Measurements from ENCODE around the gene FCGR1A. TPM values are rescaled to one million over a fixed set of nuclear protein-coding genes. Genes with fewer than 3 reads are reported as not detected.
A peak's percentile ranks its signal among the peaks of the same experiment; 100 is the strongest.
"Not testable (repeated sequence)": the region's sequence is repeated elsewhere in the genome, so short reads cannot be mapped to it uniquely, and the experiment has no call there.

The FCGR1A gene
- total and polyA plus RNA-seq, 2 of the 8 experiments (the other 6 are each of a cell fraction or from before 2014, with no cell fraction given): not detected

DNA sequence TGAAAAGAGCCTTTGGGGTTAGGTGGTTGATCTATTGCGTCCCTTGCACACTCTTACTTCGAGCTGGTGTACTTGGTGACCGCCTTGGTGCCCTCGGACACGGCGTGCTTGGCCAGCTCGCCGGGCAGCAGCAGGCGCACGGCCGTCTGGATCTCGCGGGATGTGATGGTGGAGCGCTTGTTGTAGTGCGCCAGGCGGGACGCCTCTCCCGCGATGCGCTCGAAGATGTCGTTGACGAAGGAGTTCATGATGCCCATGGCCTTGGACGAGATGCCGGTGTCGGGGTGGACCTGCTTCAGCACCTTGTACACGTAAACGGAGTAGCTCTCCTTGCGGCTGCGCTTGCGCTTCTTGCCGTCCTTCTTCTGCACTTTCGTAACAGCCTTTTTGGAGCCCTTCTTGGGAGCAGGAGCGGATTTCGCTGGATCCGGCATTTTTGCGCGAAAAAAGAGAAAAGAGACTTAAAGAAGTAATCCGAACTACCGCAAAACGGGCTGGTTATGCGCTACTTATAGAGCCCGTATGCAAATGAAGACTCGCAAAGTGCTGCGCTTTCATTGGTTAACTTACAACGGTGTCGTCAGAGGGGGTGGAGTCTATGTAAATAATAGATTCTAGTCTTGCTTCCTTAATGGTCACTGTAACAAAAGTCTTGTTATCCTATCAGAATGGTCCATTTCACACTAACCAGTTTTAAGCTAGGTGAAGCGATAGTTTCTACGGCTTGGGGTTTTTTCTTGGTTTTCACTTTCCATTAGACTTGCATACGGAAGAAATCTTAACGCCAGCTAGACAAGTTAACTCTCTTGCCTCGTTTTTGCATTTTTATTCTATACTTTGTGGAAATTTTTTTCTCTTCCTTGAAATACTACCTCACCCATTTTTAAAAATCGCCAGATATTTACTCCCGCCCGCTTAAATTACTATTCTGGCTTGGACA is 29.7 kb downstream of the FCGR1A start:
- POLR2A ChIA-PET (ENCODE audit: partially characterized antibody): interaction anchor here (0.8 to 2.9 kb wide), 4 partner anchors 31 to 205 kb away, joined by 3 to 18 read pairs (median 8); a partner anchor contains a TSS
- H3K9ac ChIP-seq (replicated peaks in 1 of 4; ENCODE audit: extremely low read depth in 1 of 4, low read depth in 3 of 4, low read length in 3 of 4): peak overlapping the region in 2 of 4 experiments; percentile 37 to 79; a peak in 4 of 7 replicates

More for the DNA sequence above, 29.7 kb downstream of the FCGR1A start:
- H3K4me1 ChIP-seq (replicated peaks in 1 of 4; ENCODE audit: control insufficient read depth in 3 of 4, insufficient read depth in 4 of 4, low read length in 3 of 4); H4K8ac ChIP-seq (ENCODE audit: extremely low read depth, insufficient read depth, low read length); H2BK20ac ChIP-seq (ENCODE audit: low read length); CTCF ChIA-PET (ENCODE audit: partially characterized antibody); H3K36me3 ChIP-seq (ENCODE audit: control insufficient read depth in 2 of 4, insufficient read depth in 4 of 4, low read length in 3 of 4); H3K14ac ChIP-seq (ENCODE audit: insufficient read length); H4K91ac ChIP-seq (replicated peaks; ENCODE audit: insufficient read length, low read length); H4K20me1 ChIP-seq (replicated peaks in 1 of 2; ENCODE audit: control insufficient read depth in 1 of 2, insufficient read depth in 2 of 2, low read length in 2 of 2); H3K27ac ChIP-seq (ENCODE audit: low read depth, low read length); H2BK12ac ChIP-seq (ENCODE audit: low read depth, low read length); H3K4ac ChIP-seq (replicated peaks; ENCODE audit: insufficient read length, low read depth, low read length); H3K79me2 ChIP-seq (ENCODE audit: control insufficient read depth in 1 of 2, insufficient read depth in 2 of 2, low read length in 2 of 2); H4K5ac ChIP-seq (ENCODE audit: insufficient read length, low read depth, low read length); H3K56ac ChIP-seq (replicated peaks; ENCODE audit: insufficient read length, low read depth, low read length); H3K18ac ChIP-seq (ENCODE audit: extremely low read depth, low read length); H3K79me1 ChIP-seq (ENCODE audit: low read depth, low read length); H3K9me3 ChIP-seq (ENCODE audit: insufficient read depth in 2 of 2, low read depth in 1 of 2, low read length in 1 of 2); H3K27me3 ChIP-seq (replicated peaks in 1 of 4; ENCODE audit: control insufficient read depth in 3 of 4, extremely low read depth in 1 of 4, insufficient read depth in 3 of 4, low read length in 3 of 4); H2AK5ac ChIP-seq (ENCODE audit: low read depth, low read length); H2AFZ ChIP-seq (ENCODE audit: low read length); H3K23me2 ChIP-seq (ENCODE audit: low read depth, low read length); H2BK15ac ChIP-seq (ENCODE audit: low read length); H2BK5ac ChIP-seq (ENCODE audit: low read depth, low read length); FAIRE-seq; H3K23ac ChIP-seq (ENCODE audit: insufficient read length); H2BK120ac ChIP-seq (replicated peaks; ENCODE audit: low read depth, low read length): not testable (repeated sequence)
- peak in 1 of 2 experiments; percentile 83 for DNase-seq (ENCODE audit: low read depth in 1 of 2, low spot score in 2 of 2)
- TF ChIP-seq GTF2F1 (IDR thresholded peaks at IDR 0.05; ENCODE audit: borderline replicate concordance, low read depth, low read length) (peak; percentile 68; the same call in 1 of the 2 replicates), POLR2A (IDR thresholded peaks at IDR 0.05; ENCODE audit: control extremely low read depth in 1 of 2, low read depth in 2 of 2, low read length in 2 of 2) (peak; percentile 69 to 78; a peak in 2 of 3 replicates), SP1 (IDR thresholded peaks at IDR 0.05; ENCODE audit: low read depth, low read length) (peak; percentile 83), TBP (IDR thresholded peaks at IDR 0.05; ENCODE audit: low read depth, low read length) (peak; percentile 94), TAF1 (IDR thresholded peaks at IDR 0.05; ENCODE audit: low read depth, low read length) (peak; percentile 70; the same call in 1 of the 2 replicates)
- Histone ChIP-seq H3K4me2 (ENCODE audit: insufficient read depth in 1 of 2, low read depth in 2 of 2, low read length in 2 of 2) (peak overlapping the region; percentile 54 to 69), H3K4me3 (ENCODE audit: extremely low read depth in 1 of 4, insufficient read depth in 2 of 4, low read depth in 3 of 4, low read length in 4 of 4) (peak overlapping the region in 3 of 4 experiments; percentile 30 to 69 (median 63); a peak in 7 of 8 replicates)
- WGBS, 2 experiments (ENCODE audit: extremely low coverage in 1 of 2, insufficient coverage in 1 of 2, insufficient read length in 1 of 2, insufficient replicate concordance in 2 of 2, low coverage in 1 of 2, low lambda C conversion rate in 2 of 2, missing lambda C conversion rate in 1 of 2): 1% methylated on average over 30 of the region's 55 CpGs; no CpG with 5 or more reads in 1 of the 2 experiments
